Loucy (cell line): ENCODE measurements around the gene MVD.

ENCODE experiments used
- H2AFZ ChIP-seq: fragments of 200-600 bp; sonication (generic); 2 replicates; pipeline ENCODE4 v1.6.0; 2016; ENCODE audit warnings: antibody characterized with exemption, mild to moderate bottlenecking, low read length, moderate library complexity
- H3F3A ChIP-seq: fragments of 200-600 bp; 2 replicates; pipeline ENCODE4 v1.6.0; 2016; ENCODE audit warnings: antibody characterized with exemption, low read depth, mild to moderate bottlenecking
- H3K27me3 ChIP-seq: fragments of 200-600 bp; sonication (generic); 2 replicates; pipeline ENCODE4 v1.6.1; 2014; ENCODE audit warnings: low read length, mild to moderate bottlenecking; ENCODE audit not compliant: insufficient read depth, poor library complexity, severe bottlenecking
- H3K36me3 ChIP-seq: fragments of 200-600 bp; sonication (generic); 2 replicates; pipeline ENCODE4 v1.6.1; 2016; ENCODE audit warnings: low read length; ENCODE audit not compliant: insufficient read depth
- H3K4me1 ChIP-seq: fragments of 200-600 bp; sonication (generic); 2 replicates; pipeline ENCODE4 v1.5.1; 2014; ENCODE audit warnings: low read length, mild to moderate bottlenecking; ENCODE audit not compliant: insufficient read depth, poor library complexity, severe bottlenecking
- H3K4me2 ChIP-seq: fragments of 200-600 bp; sonication (generic); 2 replicates; pipeline ENCODE4 v1.6.0; 2014; ENCODE audit warnings: antibody characterized with exemption, low read length, low read depth, mild to moderate bottlenecking; ENCODE audit not compliant: poor library complexity, severe bottlenecking
- H3K4me3 ChIP-seq: fragments of 200-600 bp; sonication (generic); 2 replicates; pipeline ENCODE4 v1.5.1; 2014; ENCODE audit warnings: low read length, mild to moderate bottlenecking, mixed read lengths; ENCODE audit not compliant: poor library complexity, severe bottlenecking
- H3K79me2 ChIP-seq: fragments of 200-600 bp; sonication (generic); 2 replicates; pipeline ENCODE4 v1.6.1; 2014; ENCODE audit warnings: low read length; ENCODE audit not compliant: insufficient read depth
- H3K9ac ChIP-seq: fragments of 200-600 bp; sonication (generic); 2 replicates; pipeline ENCODE4 v1.6.0; 2014; ENCODE audit warnings: mild to moderate bottlenecking, low read depth, low read length, moderate library complexity; ENCODE audit not compliant: poor library complexity, severe bottlenecking
- H3K9me2 ChIP-seq: fragments of 200-600 bp; sonication (generic); replicated peaks from 2 replicates; pipeline ENCODE4 v1.6.1; 2016; ENCODE audit warnings: low read depth, low read length, mixed read lengths
- H3K9me3 ChIP-seq: fragments of 200-600 bp; sonication (generic); 2 replicates; pipeline ENCODE4 v1.6.1; 2014; ENCODE audit warnings: mild to moderate bottlenecking, antibody characterized with exemption, low read length, low read depth; ENCODE audit not compliant: insufficient read depth
- H4K20me1 ChIP-seq: fragments of 200-600 bp; sonication (generic); 2 replicates; pipeline ENCODE4 v1.6.0; 2014; ENCODE audit warnings: antibody characterized with exemption, low read length, mild to moderate bottlenecking; ENCODE audit not compliant: insufficient read depth, poor library complexity, severe bottlenecking
- CTCF ChIP-seq: fragments of 200-600 bp; sonication (generic); conservative IDR thresholded peaks from 2 replicates; pipeline ENCODE4 v1.5.1; 2014; ENCODE audit warnings: mild to moderate bottlenecking, antibody characterized with exemption, low read length
- EZH2phosphoT487 ChIP-seq: fragments of 200-600 bp; IDR thresholded peaks from 2 replicates; pipeline ENCODE4 v1.6.1; 2018; ENCODE audit warnings: antibody characterized with exemption, mild to moderate bottlenecking, moderate library complexity, borderline replicate concordance

MVD gene

GRCh38 chr16:88700322-88700635, 37.4 kb upstream of the MVD start:
- H3K27me3 ChIP-seq, result no peaks in the 10 kb centered on the region
- no peak overlapping the region for H2AFZ ChIP-seq
- H4K20me1 ChIP-seq, result peaks cover 4% of the 10 kb centered on the region
- H3K79me2 ChIP-seq, result peaks cover 41% of the 10 kb centered on the region
- peaks cover 34% of the 10 kb centered on the region for H3K4me1 ChIP-seq
- H3K4me3 ChIP-seq, result peak overlapping the region; percentile 76
- H3K9me2 ChIP-seq, result no peaks in the 10 kb centered on the region
- TF ChIP-seq EZH2phosphoT487 (no peak), CTCF (no peak)
- H3F3A ChIP-seq, result no peaks in the 10 kb centered on the region
- no peaks in the 10 kb centered on the region for H3K36me3 ChIP-seq
- H3K4me2 ChIP-seq, result peak overlapping the region; percentile 97
- H3K9me3 ChIP-seq, result no peaks in the 10 kb centered on the region
- peak overlapping the region; percentile 52 for H3K9ac ChIP-seq

- Histone ChIP-seq H3K36me3 (no peaks in the 10 kb centered on the region), H3K4me1 (peaks cover 30% of the 10 kb centered on the region)
These were observed 36.3 kb upstream of the MVD start for GRCh38 chr16:88699180-88699579.

GRCh38 chr16:88698646-88699045, 35.8 kb upstream of the MVD start:
- H3K79me2 ChIP-seq, result peaks cover 28% of the 10 kb centered on the region
- H3K36me3 ChIP-seq, result no peaks in the 10 kb centered on the region
- no peaks in the 10 kb centered on the region for H3F3A ChIP-seq
- no peak for TF ChIP-seq EZH2phosphoT487
- no peak overlapping the region for H2AFZ ChIP-seq
- no peaks in the 10 kb centered on the region for H3K27me3 ChIP-seq
- no peak overlapping the region for H3K9ac ChIP-seq
- H3K4me1 ChIP-seq, result peaks cover 24% of the 10 kb centered on the region
- H4K20me1 ChIP-seq, result peaks cover 4% of the 10 kb centered on the region
- H3K9me2 ChIP-seq, result no peaks in the 10 kb centered on the region
- H3K4me2 ChIP-seq, result no peak overlapping the region
- no peak overlapping the region for H3K4me3 ChIP-seq
- no peaks in the 10 kb centered on the region for H3K9me3 ChIP-seq

More at GRCh38 chr16:88699180-88699579, 36.3 kb upstream of the MVD start:
- TF ChIP-seq EZH2phosphoT487, result no peak
- no peak for TF ChIP-seq CTCF
- Histone ChIP-seq H4K20me1 (peaks cover 4% of the 10 kb centered on the region), H3K4me2 (no peak overlapping the region), H3K4me3 (no peak overlapping the region), H3K9me2 (no peaks in the 10 kb centered on the region), H3K9ac (no peak overlapping the region), H2AFZ (no peak overlapping the region), H3F3A (no peaks in the 10 kb centered on the region), H3K27me3 (no peaks in the 10 kb centered on the region), H3K79me2 (peaks cover 31% of the 10 kb centered on the region), H3K9me3 (no peaks in the 10 kb centered on the region)

- Histone ChIP-seq H3K79me2 (peaks cover 24% of the 10 kb centered on the region), H3K4me3 (no peak overlapping the region), H3K9ac (no peak overlapping the region), H3K27me3 (no peaks in the 10 kb centered on the region), H3F3A (no peaks in the 10 kb centered on the region), H3K9me3 (no peaks in the 10 kb centered on the region), H3K36me3 (no peaks in the 10 kb centered on the region), H4K20me1 (peaks cover 4% of the 10 kb centered on the region), H3K4me1 (peaks cover 24% of the 10 kb centered on the region), H3K9me2 (no peaks in the 10 kb centered on the region), H3K4me2 (no peak overlapping the region), H2AFZ (no peak overlapping the region)
- TF ChIP-seq EZH2phosphoT487, result no peak
- peak; percentile 42 for TF ChIP-seq CTCF
These were observed 35.1 kb upstream of the MVD start for GRCh38 chr16:88697831-88698615.
